ENCODE measurements around the gene CLGN. TPM values are rescaled to one million over a fixed set of nuclear protein-coding genes. Genes with fewer than 3 reads are reported as not detected.
"Not testable (repeated sequence)": the region's sequence is repeated elsewhere in the genome, so short reads cannot be mapped to it uniquely, and the experiment has no call there.

The CLGN gene
- total RNA-seq, 1 donor from 2014 or later = 37.8 TPM

GRCh38 chr4:140423106-140423505 lies 4.3 kb downstream of the CLGN start:
- no peak overlapping the region for H3K4me2 ChIP-seq
- peaks cover 19% of the 10 kb centered on the region for H3F3A ChIP-seq (ENCODE audit: low read depth)
- no peak overlapping the region for H3K27ac Mint-ChIP-seq
- no peaks in the 10 kb centered on the region for H4K20me1 ChIP-seq (ENCODE audit: low read depth)
- peaks cover 10% of the 10 kb centered on the region for H3K4me1 Mint-ChIP-seq
- peaks cover 5% of the 10 kb centered on the region for H3K36me3 Mint-ChIP-seq
- no peaks in the 10 kb centered on the region for H3K36me3 ChIP-seq
- TF ChIP-seq EZH2phosphoT487 (IDR thresholded peaks at IDR 0.05) (no peak), EZH2 (IDR thresholded peaks at IDR 0.05) (no peak), CTCF (IDR thresholded peaks at IDR 0.05) (no peak)
- H3K27ac ChIP-seq = no peak overlapping the region
- H3K4me1 ChIP-seq = peaks cover 12% of the 10 kb centered on the region
- H2AFZ ChIP-seq (replicated peaks) = no peak overlapping the region
- DNase-seq (ENCODE audit: low spot score) = no peak
- peaks cover 3% of the 10 kb centered on the region for H3K27me3 ChIP-seq
- no peak overlapping the region for H3K4me3 Mint-ChIP-seq
- H3K79me2 ChIP-seq (ENCODE audit: low read depth) = peaks cover 9% of the 10 kb centered on the region
- no peak overlapping the region for H3K9ac ChIP-seq
- no peaks in the 10 kb centered on the region for H3K27me3 Mint-ChIP-seq (ENCODE audit: insufficient read depth, low read depth)
- H3K9me3 ChIP-seq (ENCODE audit: low read depth) = no peaks in the 10 kb centered on the region
- no peak overlapping the region for H3K4me3 ChIP-seq
- peaks cover 5% of the 10 kb centered on the region for H3K9me3 Mint-ChIP-seq

DNA sequence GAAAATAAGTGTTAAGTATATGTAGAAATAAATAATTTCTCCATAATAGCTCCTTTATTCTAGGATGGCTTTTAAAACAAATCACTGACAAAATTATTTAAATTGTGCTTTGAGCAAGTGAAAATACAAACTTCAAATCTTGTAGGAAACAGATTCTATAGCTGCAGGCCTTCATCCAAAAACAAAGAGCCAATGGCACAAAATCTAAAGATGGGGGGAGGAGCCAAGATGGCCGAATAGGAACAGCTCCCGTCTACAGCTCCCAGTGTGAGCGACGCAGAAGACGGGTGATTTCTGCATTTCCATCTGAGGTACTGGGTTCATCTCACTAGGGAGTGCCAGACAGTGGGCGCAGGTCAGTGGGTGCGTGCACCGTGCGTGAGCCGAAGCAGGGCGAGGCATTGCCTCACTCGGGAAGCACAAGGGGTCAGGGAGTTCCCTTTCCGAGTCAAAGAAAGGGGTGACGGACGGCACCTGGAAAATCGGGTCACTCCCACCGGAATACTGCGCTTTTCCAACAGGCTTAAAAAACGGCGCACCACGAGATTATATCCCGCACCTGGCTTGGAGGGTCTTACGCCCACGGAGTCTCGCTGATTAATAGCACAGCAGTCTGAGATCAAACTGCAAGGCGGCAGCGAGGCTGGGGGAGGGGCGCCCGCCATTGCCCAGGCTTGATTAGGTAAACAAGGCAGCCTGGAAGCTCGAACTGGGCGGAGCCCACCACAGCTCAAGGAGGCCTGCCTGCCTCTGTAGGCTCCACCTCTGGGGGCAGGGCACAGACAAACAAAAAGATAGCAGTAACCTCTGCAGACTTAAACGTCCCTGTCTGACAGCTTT lies 14.1 kb downstream of the CLGN start:
- H3K9me3 Mint-ChIP-seq; H3K9me3 ChIP-seq (ENCODE audit: low read depth); H3K4me1 ChIP-seq; H3K4me2 ChIP-seq; H3K9ac ChIP-seq; DNase-seq (ENCODE audit: low spot score); H3F3A ChIP-seq (ENCODE audit: low read depth); H3K4me3 ChIP-seq; H3K27ac Mint-ChIP-seq; H3K4me1 Mint-ChIP-seq; H2AFZ ChIP-seq (replicated peaks); H3K27me3 Mint-ChIP-seq (ENCODE audit: insufficient read depth, low read depth); H3K79me2 ChIP-seq (ENCODE audit: low read depth); H3K36me3 Mint-ChIP-seq; H3K36me3 ChIP-seq; H3K27ac ChIP-seq; H3K4me3 Mint-ChIP-seq; H3K27me3 ChIP-seq; H4K20me1 ChIP-seq (ENCODE audit: low read depth): not testable (repeated sequence)

DNA sequence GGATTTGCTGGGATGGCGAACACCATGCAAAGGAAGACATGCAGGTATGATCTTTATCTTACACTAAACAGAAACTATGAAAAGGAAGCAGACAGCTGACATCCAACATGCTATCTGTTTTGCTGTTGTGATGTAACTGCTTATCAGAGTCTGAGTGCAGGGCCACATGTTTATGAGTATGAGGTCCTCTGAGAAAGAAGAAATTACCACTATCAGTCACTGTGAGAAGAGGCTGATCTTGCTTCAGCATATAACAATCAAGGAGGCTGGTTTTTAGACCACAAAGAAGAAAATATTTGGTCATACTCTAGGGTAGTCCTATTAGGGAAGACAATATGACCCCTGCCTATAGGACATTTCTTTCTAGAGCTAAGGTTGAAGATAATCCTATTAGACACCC lies 18.5 kb downstream of the CLGN start:
- Mint-ChIP-seq H3K36me3 (peaks cover 2% of the 10 kb centered on the region), H3K4me3 (no peak overlapping the region), H3K9me3 (peaks cover 3% of the 10 kb centered on the region), H3K27me3 (ENCODE audit: insufficient read depth, low read depth) (no peaks in the 10 kb centered on the region), H3K4me1 (peaks cover 2% of the 10 kb centered on the region), H3K27ac (no peak overlapping the region)
- Histone ChIP-seq H3K9me3 (ENCODE audit: low read depth) (no peaks in the 10 kb centered on the region), H3K79me2 (ENCODE audit: low read depth) (no peaks in the 10 kb centered on the region), H3K27me3 (no peaks in the 10 kb centered on the region), H3K9ac (no peak overlapping the region), H3K36me3 (no peaks in the 10 kb centered on the region), H3K4me1 (no peaks in the 10 kb centered on the region), H3F3A (ENCODE audit: low read depth) (no peaks in the 10 kb centered on the region), H3K27ac (no peak overlapping the region), H4K20me1 (ENCODE audit: low read depth) (no peaks in the 10 kb centered on the region), H2AFZ (replicated peaks) (no peak overlapping the region), H3K4me3 (no peak overlapping the region), H3K4me2 (no peak overlapping the region)
- TF ChIP-seq EZH2 (IDR thresholded peaks at IDR 0.05) (no peak), CTCF (IDR thresholded peaks at IDR 0.05) (no peak), EZH2phosphoT487 (IDR thresholded peaks at IDR 0.05) (no peak)
- no peak for DNase-seq (ENCODE audit: low spot score)

- no peak for DNase-seq (ENCODE audit: low spot score)
- Histone ChIP-seq H3K9ac (no peak overlapping the region), H3K4me1 (no peaks in the 10 kb centered on the region), H3K79me2 (ENCODE audit: low read depth) (no peaks in the 10 kb centered on the region), H3F3A (ENCODE audit: low read depth) (no peaks in the 10 kb centered on the region), H2AFZ (replicated peaks) (no peak overlapping the region), H3K4me2 (no peak overlapping the region), H3K9me3 (ENCODE audit: low read depth) (no peaks in the 10 kb centered on the region), H3K36me3 (no peaks in the 10 kb centered on the region), H4K20me1 (ENCODE audit: low read depth) (no peaks in the 10 kb centered on the region), H3K27me3 (no peaks in the 10 kb centered on the region), H3K4me3 (no peak overlapping the region), H3K27ac (no peak overlapping the region)
- Mint-ChIP-seq H3K4me1 (peaks cover 2% of the 10 kb centered on the region), H3K27me3 (ENCODE audit: insufficient read depth, low read depth) (no peaks in the 10 kb centered on the region), H3K9me3 (no peaks in the 10 kb centered on the region), H3K4me3 (no peak overlapping the region), H3K36me3 (peaks cover 2% of the 10 kb centered on the region), H3K27ac (no peak overlapping the region)
- TF ChIP-seq EZH2 (IDR thresholded peaks at IDR 0.05) (no peak), CTCF (IDR thresholded peaks at IDR 0.05) (no peak), EZH2phosphoT487 (IDR thresholded peaks at IDR 0.05) (no peak)
Measured at GRCh38 chr4:140406292-140406691, 21.2 kb downstream of the CLGN start.
